GM19455 (cell line): ENCODE measurements around the gene EAF2.
"Not testable (repeated sequence)": the region's sequence is repeated elsewhere in the genome, so short reads cannot be mapped to it uniquely, and the experiment has no call there.

Experiments used
- ATAC-seq: cut with Tn5 transposase; IDR thresholded peaks from one replicate; pipeline ENCODE4 v1.9.1; 2021; ENCODE audit not compliant: unreplicated experiment

Gene EAF2

GRCh38 chr3:121857778-121858177 lies 22.8 kb downstream of the EAF2 start:
- not testable (repeated sequence) for ATAC-seq

GRCh38 chr3:121863247-121863646 lies 28.2 kb downstream of the EAF2 start:
- not testable (repeated sequence) for ATAC-seq

GRCh38 chr3:121863801-121864200 lies 28.8 kb downstream of the EAF2 start:
- no peak for ATAC-seq

GRCh38 chr3:121869736-121870135 lies 34.7 kb downstream of the EAF2 start:
- no peak for ATAC-seq

GRCh38 chr3:121870717-121871116 lies 35.7 kb downstream of the EAF2 start:
- ATAC-seq = no peak

GRCh38 chr3:121871430-121871829 lies 36.4 kb downstream of the EAF2 start:
- ATAC-seq = no peak

GRCh38 chr3:121878411-121878810 lies 43.4 kb downstream of the EAF2 start:
- no peak for ATAC-seq

- no peak for ATAC-seq
Measured at GRCh38 chr3:121883507-121883906, 48.5 kb downstream of the EAF2 start.

- no peak for ATAC-seq
Measured at GRCh38 chr3:121885386-121885785, 50.4 kb downstream of the EAF2 start.

- ATAC-seq = no peak
Measured at GRCh38 chr3:121894301-121894990, 59.4 kb downstream of the EAF2 start, which contains the start of gene SLC15A2. Gene SLC15A2, plus strand, starts transcription at chr3:121894401. Its CDS starts 76 bp downstream, at chr3:121894477.

- ATAC-seq = no peak
Measured at GRCh38 chr3:121895121-121895520, 60.1 kb downstream of the EAF2 start.

- ATAC-seq = no peak
Measured at GRCh38 chr3:121895736-121896135, 60.7 kb downstream of the EAF2 start.

- ATAC-seq = no peak
Measured at GRCh38 chr3:121896823-121897222, 61.8 kb downstream of the EAF2 start.

- ATAC-seq = no peak
Measured at GRCh38 chr3:121897296-121897695, 62.3 kb downstream of the EAF2 start.

- ATAC-seq = no peak
Measured at GRCh38 chr3:121913305-121913990, 78.4 kb downstream of the EAF2 start.

GRCh38 chr3:121914081-121914998 lies 79.3 kb downstream of the EAF2 start:
- no peak for ATAC-seq

- no peak for ATAC-seq
Measured at GRCh38 chr3:121916189-121916588, 81.2 kb downstream of the EAF2 start.

GRCh38 chr3:121918779-121919483 lies 83.9 kb downstream of the EAF2 start:
- ATAC-seq = no peak

GRCh38 chr3:121924734-121925133 lies 89.7 kb downstream of the EAF2 start:
- no peak for ATAC-seq

GRCh38 chr3:121926380-121926779 lies 91.4 kb downstream of the EAF2 start:
- no peak for ATAC-seq
